Heart right ventricle (tissue), 16 donors: ENCODE data around the gene PPFIBP1. TPM values are rescaled to one million over a fixed set of nuclear protein-coding genes. Genes with fewer than 3 reads are reported as not detected.

Experiments used
- ATAC-seq, 8 donors: fragments of 200-7000 bp; cut with Tn5 transposase; one replicate each; pipeline ENCODE4 v1.9.1; 2020; ENCODE audit warnings: mild to moderate bottlenecking in 8 of 8, moderate library complexity in 8 of 8, moderate number of reproducible peaks in 1 of 8
- DNase-seq, 2 donors: peaks; one replicate each; pipeline ENCODE4 v3.0.0-alpha.2; 2020
- H3K27ac ChIP-seq, 10 donors: fragments of 200-600 bp; sonication (generic) in 2 of 10; one replicate each; pipeline versions ENCODE4 v1.5.0 to v1.8.0; 2020 to 2022; ENCODE audit warnings: mild to moderate bottlenecking in 3 of 10
- H3K27me3 ChIP-seq, 7 donors: fragments of 200-600 bp; one replicate each; pipeline ENCODE4 v1.8.0; 2021 to 2022; ENCODE audit warnings: mild to moderate bottlenecking in 2 of 7
- H3K36me3 ChIP-seq, 9 donors: fragments of 200-600 bp; sonication (generic) in 1 of 9; one replicate each; pipeline versions ENCODE4 v1.5.0 to v1.8.0; 2020 to 2022; ENCODE audit warnings: mild to moderate bottlenecking in 2 of 9
- H3K4me1 ChIP-seq, 9 donors: fragments of 200-600 bp; sonication (generic) in 1 of 9; one replicate each; pipeline versions ENCODE4 v1.5.0 to v1.8.0; 2020 to 2022; ENCODE audit warnings: mild to moderate bottlenecking in 4 of 9
- H3K4me3 ChIP-seq, 10 donors: fragments of 200-600 bp; sonication (generic) in 2 of 10; one replicate each; pipeline versions ENCODE4 v1.5.0 to v1.8.0; 2020 to 2022; ENCODE audit warnings: mild to moderate bottlenecking in 7 of 10, moderate library complexity in 2 of 10
- H3K9me3 ChIP-seq, 11 donors: fragments of 200-600 bp in 10 of 11; sonication (generic) in 2 of 11; one replicate each; pipeline versions ENCODE4 v1.5.0 to v1.8.0; 2013 to 2022; ENCODE audit warnings: mild to moderate bottlenecking in 2 of 11, control low read depth in 1 of 11, moderate library complexity in 1 of 11
- WGBS, 2 donors: extraction: QIAGEN DNeasy Blood & Tissue Kit; methylation state at CpG; one replicate each; pipeline ENCODE4 v1.1.7; 2013; ENCODE audit warnings: inconsistent platforms in 1 of 2; 5-methylcytosine and 5-hydroxymethylcytosine counted together
- intact Hi-C, 10 donors: fragments of 100-400 bp; cut with DNase I; formaldehyde crosslinking; loops; one replicate each; pipeline versions ENCODE4 v1.11.1 to v1.14.2; 2022
- polyA plus RNA-seq, 2 donors: library from polyadenylated mRNA; stranded (reverse); fragments of 200-250 nt; gene quantifications; one replicate each; pipeline ENCODE4 v1.2.3, GENCODE V29; 2013
- total RNA-seq, 10 donors: library from RNA; stranded (reverse); fragmentation: NEBNext Ultra II Directional in 3 of 10; extraction: Animal tissue kit (Norgen Biotek cat#: 25700) in 3 of 10; gene quantifications; one replicate each; pipeline versions ENCODE4 v1.2.1 to v1.2.4, GENCODE V29; 2021 to 2023
- TF ChIP-seq, protein P1 (sequence below), 9 donors: fragments of 200-600 bp; sonication (generic) in 2 of 9; IDR thresholded peaks; one replicate each; pipeline versions ENCODE4 v1.5.0 to v1.8.0; 2021 to 2022; ENCODE audit warnings: antibody characterized with exemption in 9 of 9, mild to moderate bottlenecking in 5 of 9, moderate library complexity in 1 of 9
- donor health status: Arrhythmogenic right ventricular cardiomyopathy.
- donor health status: ischemic (EF 13 %, LVEDD 7.1; RV severe dilation, severe dysfunction).
- donor health status: healthy with polysubstance abuse.
- donor health status: DM: no; HTN: yes; CAD: no.
- donor health status: DM: no; HTN: no; CAD: no.
- donor health status: ischemic (EF 25% LVEDD 6.9; RV normal size, moderate dysfunction).
- donor health status: ischemic (EF 25% LVEDD 5.7; RV mildly dilated, moderate dysfunction).
- donor health status: healthy.
- donor health status: DM: yes; HTN: yes; CAD: no.
- donor health status: Ischemic cardiomyopathy.
- donor health status: ischemic (EF 35%, LVEDD 5.7; RV mildly dilated, moderate dysfunction).
- donor health status: nonischemic (EF 11% LVEDD 7.7; RV severe dilation, severe dysfunction).
- donor health status: DM: yes; HTN: yes; CAD: no.
- donor health status: PGD.
- donor health status: ischemic (EF 29% LVEDD 5.4; RV normal size, mild dysfunction).
- donor health status: nonischemic (EF 23%, LVEDD 6.1; RV moderate dilation, normal function).

PPFIBP1 gene
- total and polyA plus RNA-seq, 12 donors: 22.9 to 450 (median 314) TPM

DNA sequence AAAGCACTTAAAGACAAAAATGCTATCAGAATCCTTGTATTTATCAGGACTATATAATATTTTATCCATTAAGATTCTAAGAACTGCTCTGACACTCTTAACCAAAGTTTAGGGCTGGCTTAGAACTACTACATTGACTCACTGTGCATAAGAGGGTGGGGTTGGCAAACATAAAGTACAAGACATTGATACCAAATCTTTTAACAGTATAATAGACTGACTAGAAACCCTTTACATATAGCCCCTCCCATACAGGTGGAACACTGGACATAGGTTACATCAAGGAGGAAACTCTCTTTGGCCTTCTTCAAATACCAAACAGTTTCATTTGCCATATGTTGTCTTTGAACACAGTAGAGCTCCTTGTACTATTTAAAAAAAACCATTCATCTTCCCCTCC, 156.6 kb downstream of the PPFIBP1 start:
- H3K27ac ChIP-seq: no peak overlapping the region
- intact Hi-C loops: loop anchor here in 2 of 10 donors (10.0 kb wide), 2 partner anchors 346 to 366 kb away; partner anchors contain the start of gene BMAL2 (in 1 of the 2)

DNA sequence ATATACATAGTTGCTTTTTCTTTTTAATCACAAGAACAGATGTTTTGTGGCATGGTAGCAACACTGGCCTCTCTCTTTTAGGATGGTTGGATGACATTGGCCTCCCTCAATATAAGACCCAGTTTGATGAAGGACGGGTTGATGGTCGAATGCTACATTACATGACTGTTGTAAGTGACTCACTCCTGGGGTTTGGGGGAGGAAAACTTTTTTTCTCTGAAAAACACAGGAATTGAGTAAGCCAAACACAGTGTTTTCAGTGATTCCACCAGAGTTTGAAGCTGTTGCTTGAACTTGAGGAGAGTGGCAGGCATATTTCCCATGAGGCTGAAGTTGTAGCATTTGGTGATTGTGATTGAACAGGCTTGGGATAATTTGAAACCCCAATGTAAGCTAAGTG, 158.5 kb downstream of the PPFIBP1 start:
- no peak for DNase-seq
- WGBS, 2 donors: 98 to 99% methylated on average over 2 of the region's 2 CpGs
- Histone ChIP-seq H3K4me3 (no peak overlapping the region), H3K27ac (no peak overlapping the region), H3K36me3 (peaks cover 4 to 100% (median 67%) of the 10 kb centered on the region in 9 donors), H3K9me3 (no peaks in the 10 kb centered on the region), H3K27me3 (no peaks in the 10 kb centered on the region), H3K4me1 (no peaks in the 10 kb centered on the region)
- ATAC-seq: no peak
- intact Hi-C loops: loop anchor here in 2 of 10 donors (10.0 kb wide), 2 partner anchors 348 to 368 kb away; partner anchors contain the start of gene BMAL2 (in 1 of the 2)
- TF ChIP-seq, protein P1, sequence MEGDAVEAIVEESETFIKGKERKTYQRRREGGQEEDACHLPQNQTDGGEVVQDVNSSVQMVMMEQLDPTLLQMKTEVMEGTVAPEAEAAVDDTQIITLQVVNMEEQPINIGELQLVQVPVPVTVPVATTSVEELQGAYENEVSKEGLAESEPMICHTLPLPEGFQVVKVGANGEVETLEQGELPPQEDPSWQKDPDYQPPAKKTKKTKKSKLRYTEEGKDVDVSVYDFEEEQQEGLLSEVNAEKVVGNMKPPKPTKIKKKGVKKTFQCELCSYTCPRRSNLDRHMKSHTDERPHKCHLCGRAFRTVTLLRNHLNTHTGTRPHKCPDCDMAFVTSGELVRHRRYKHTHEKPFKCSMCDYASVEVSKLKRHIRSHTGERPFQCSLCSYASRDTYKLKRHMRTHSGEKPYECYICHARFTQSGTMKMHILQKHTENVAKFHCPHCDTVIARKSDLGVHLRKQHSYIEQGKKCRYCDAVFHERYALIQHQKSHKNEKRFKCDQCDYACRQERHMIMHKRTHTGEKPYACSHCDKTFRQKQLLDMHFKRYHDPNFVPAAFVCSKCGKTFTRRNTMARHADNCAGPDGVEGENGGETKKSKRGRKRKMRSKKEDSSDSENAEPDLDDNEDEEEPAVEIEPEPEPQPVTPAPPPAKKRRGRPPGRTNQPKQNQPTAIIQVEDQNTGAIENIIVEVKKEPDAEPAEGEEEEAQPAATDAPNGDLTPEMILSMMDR (IDR thresholded peaks at IDR 0.05): no peak

More for the DNA sequence above, 156.6 kb downstream of the PPFIBP1 start:
- ATAC-seq (no peak), DNase-seq (no peak)
- no peaks in the 10 kb centered on the region for H3K4me1 ChIP-seq
- TF ChIP-seq, protein P1 (IDR thresholded peaks at IDR 0.05): no peak
- H3K4me3 ChIP-seq: no peak overlapping the region
- no peaks in the 10 kb centered on the region for H3K27me3 ChIP-seq
- H3K9me3 ChIP-seq: no peaks in the 10 kb centered on the region
- H3K36me3 ChIP-seq: peaks cover 4 to 100% (median 66%) of the 10 kb centered on the region in 9 donors

DNA sequence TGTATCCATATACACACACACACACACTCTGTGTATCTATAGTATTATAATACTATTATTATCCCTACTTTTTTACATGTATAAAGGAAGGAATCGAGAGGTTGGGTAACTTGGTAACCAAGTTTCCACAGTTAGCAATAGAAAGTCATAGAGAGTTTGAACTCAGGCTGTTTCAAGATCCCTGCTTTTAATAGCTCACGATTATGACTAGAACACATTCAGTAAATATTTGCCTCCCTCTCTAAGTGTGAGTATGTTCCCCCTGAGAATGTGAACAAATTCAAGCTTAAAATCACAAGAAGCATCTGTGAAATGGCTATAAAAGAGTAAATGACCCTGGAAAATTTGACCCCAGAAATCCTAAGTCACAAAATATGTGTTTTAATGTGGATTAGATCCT, 161.3 kb downstream of the PPFIBP1 start:
- Histone ChIP-seq H3K4me1 (no peaks in the 10 kb centered on the region), H3K4me3 (no peak overlapping the region), H3K36me3 (peaks cover under 1 to 100% (median 74%) of the 10 kb centered on the region in 9 donors), H3K27me3 (no peaks in the 10 kb centered on the region), H3K9me3 (no peaks in the 10 kb centered on the region), H3K27ac (no peak overlapping the region)
- DNase-seq: no peak
- 91 to 96% methylated on average over 2 of the region's 2 CpGs for WGBS, 2 donors
- TF ChIP-seq, protein P1 (IDR thresholded peaks at IDR 0.05): no peak
- peak in 1 of 8 donors; percentile 55 for ATAC-seq
- intact Hi-C loops: loop anchor here in 2 of 10 donors (10.0 kb wide), 2 partner anchors 350 to 370 kb away; partner anchors contain the start of gene BMAL2 (in 1 of the 2)

DNA sequence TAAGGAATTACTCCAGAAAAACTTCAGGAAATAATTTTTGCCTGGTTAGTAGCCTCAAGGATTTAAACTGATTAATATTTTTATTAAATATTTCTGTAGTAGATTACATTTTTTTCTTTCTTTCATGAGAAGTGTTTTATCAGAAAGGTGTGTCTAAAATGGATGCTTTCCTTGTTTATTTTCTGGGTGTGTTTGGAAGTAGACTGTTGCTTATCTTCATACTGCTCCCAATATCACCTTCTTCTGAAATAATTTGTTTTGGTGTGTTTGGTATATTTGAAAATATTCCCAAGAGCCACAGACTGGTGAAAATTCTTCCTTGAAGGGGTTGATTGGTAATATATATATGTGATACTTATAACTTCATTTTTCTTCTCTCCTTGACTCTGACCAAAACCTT, 162.1 kb downstream of the PPFIBP1 start:
- DNase-seq (no peak), ATAC-seq (no peak)
- intact Hi-C loops: loop anchor here in 2 of 10 donors (10.0 kb wide), 2 partner anchors 351 to 371 kb away; partner anchors contain the start of gene BMAL2 (in 1 of the 2)
- TF ChIP-seq, protein P1 (IDR thresholded peaks at IDR 0.05): no peak
- no peaks in the 10 kb centered on the region for H3K27me3 ChIP-seq
- H3K36me3 ChIP-seq: peaks cover 0 to 100% (median 74%) of the 10 kb centered on the region in 9 donors
- H3K4me1 ChIP-seq: no peaks in the 10 kb centered on the region
- H3K27ac ChIP-seq: peak overlapping the region in 1 of 10 donors; percentile 3
- H3K4me3 ChIP-seq: no peak overlapping the region
- no peaks in the 10 kb centered on the region for H3K9me3 ChIP-seq
